ENCODE measurements around the gene MARCO.

DNA sequence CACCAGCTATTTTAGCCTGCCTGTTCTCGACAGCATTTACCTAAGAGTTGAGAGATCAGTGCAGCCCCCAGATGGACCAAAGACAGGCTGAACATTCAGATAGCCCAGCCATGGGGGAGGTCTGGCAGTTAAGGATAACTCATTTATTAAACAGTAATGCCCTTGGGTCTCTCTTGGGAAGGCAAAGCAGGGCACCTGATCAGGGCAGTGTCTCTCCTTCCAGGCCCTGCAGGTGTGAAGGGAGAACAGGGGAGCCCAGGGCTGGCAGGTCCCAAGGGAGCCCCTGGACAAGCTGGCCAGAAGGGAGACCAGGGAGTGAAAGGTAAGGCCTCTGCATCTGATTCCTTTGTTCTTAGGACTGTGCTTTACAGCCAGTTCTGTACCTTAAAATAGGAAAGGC lies 49.6 kb downstream of the MARCO start:
- TF ChIP-seq CTCF (IDR thresholded peaks at IDR 0.05): no peak
- TF ChIP-seq POLR2A (IDR thresholded peaks at IDR 0.05): no peak
